RKO (cell line): Measurements from ENCODE around the gene UBE2L3.
"Not testable (repeated sequence)": the region's sequence is repeated elsewhere in the genome, so short reads cannot be mapped to it uniquely, and the experiment has no call there.

Source experiments
- DNase-seq: peaks from one replicate; pipeline ENCODE4 v3.0.0-alpha.2; 2016; ENCODE audit warnings: low spot score

UBE2L3 gene

GRCh38 chr22:21567456-21568346, at the start of gene UBE2L3:
UBE2L3 (plus strand) TSS chr22:21567714; CDS start chr22:21567745, 31 bp downstream.
- DNase-seq: peak; percentile 82

- DNase-seq: not testable (repeated sequence)
Observed at GRCh38 chr22:21526705-21527500, 40.6 kb upstream of the UBE2L3 start.

DNA sequence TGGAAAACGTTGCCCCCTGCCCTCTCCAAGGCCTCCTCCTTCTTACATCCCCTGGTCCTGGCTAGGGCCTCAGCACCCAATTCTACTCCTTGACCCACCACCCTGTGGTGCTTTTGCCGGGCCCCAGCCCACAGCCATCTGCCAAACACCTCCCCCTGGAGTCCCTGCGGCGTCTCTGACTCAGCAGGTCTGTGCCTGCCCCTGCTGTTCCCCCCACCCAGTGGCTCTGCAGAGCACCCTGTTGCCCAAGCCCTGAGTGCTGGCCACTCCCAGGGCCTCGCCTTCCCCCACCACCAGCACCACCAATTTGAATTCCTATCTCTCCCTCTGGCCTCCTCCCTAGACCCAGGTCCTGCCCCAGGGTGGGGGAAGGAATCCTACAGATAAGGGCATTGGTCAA, 36.0 kb upstream of the UBE2L3 start:
- DNase-seq: not testable (repeated sequence)

DNA sequence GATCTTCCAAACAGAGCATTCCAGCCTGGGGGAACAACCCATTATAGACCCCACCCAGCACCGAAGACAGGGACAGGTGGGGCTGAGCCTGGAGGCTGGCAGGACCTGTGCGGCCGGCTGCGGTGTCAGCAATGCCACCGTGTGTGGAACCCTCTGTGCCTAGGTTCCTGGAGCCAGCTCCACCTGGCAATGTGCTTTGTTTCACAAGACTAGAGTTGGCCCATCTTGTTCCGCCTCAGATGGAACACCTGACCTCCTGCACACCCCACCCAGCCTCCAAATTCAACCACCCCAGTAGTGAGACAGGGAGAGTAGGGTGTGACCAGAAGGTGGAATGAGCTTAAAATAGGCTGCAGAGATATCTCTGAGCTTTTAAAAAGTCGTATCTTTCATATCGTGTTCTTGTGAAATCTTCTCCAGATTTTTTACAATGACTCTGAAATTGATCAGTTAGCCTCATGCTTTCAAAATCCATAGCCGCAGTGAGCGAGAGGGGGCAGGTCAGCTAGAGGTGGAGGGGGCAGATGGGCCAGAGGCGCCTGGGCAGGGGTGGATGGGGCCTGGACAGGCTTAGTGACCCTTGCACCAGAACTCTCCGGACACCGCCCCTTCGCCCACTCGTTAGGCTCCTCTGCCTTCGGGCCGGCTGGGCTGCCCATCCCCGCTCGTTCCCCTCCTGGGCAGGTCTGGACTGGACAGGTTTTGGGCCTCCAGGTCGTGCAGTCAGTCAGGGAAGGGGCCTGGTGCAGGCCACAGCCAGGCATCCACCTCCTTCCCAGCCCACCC, 34.5 kb upstream of the UBE2L3 start:
- DNase-seq: not testable (repeated sequence)

GRCh38 chr22:21539862-21540261, 27.7 kb upstream of the UBE2L3 start:
- not testable (repeated sequence) for DNase-seq

GRCh38 chr22:21544432-21545322, 22.8 kb upstream of the UBE2L3 start:
- DNase-seq: not testable (repeated sequence)

GRCh38 chr22:21549558-21549957, 18.0 kb upstream of the UBE2L3 start:
- not testable (repeated sequence) for DNase-seq

- not testable (repeated sequence) for DNase-seq
Observed at GRCh38 chr22:21550008-21550677, 17.4 kb upstream of the UBE2L3 start.

GRCh38 chr22:21550678-21551047, 16.9 kb upstream of the UBE2L3 start:
- DNase-seq: not testable (repeated sequence)

DNA sequence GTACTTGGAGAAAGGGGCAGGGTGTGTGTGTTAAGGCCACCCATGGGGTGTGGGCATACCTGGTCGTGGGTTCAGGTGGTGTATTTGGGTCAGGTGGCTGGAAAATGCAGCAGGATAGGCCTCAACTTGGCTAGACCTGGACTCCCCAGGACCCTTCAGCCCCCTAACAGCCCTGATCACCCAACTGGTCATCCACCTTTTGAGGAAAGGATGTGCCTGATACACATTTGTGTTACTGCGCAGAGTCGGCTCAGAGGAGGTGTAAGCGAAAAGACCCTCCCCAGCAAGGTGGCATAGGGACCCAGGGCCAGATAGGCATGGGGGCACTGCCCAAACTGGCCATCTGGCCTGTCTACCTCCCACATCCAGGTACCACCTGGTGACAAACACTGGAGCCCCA, 16.2 kb upstream of the UBE2L3 start, which contains the start of gene RIMBP3C:
Gene RIMBP3C (minus strand): TSS at position 101 of the 400 bp plus-strand sequence. CDS start 485 bp downstream, outside the sequence.
- not testable (repeated sequence) for DNase-seq

DNA sequence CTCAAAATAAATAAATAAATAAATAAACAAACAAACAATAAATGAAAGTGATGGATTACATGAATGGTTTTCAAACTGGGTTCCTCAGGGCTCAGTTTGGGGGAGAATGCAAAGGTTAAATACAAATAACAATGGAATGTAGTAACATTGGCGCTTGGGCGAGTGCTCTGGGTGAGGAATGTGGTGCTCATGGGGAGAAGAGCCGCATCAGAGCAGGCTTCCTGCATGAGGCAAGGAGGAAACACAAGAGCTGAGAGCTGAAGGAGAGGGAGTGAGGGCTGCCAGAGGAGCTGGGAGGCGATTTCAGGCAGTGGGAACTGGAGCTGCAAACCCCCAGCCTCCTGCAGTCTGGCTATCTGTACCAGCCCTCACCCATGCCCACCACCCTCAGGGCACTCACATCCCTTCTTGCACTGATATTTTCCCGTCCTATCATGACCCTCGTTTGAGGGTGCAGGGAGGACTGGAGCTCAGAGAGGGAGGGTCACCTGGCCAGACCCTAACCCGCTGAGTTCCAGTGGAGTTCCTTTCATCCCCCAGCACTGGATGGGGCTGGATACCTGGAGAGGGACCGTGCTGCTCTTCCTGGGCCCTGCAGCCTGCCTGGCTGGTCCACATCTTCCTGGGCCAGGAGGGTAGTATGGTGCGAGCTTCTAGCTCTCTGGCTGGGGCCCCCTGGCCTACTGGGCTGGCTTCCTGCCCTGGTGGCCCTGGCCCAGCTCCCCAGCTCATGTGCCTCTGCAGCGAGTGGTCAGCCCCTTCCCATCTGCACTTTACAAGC, 8.0 kb upstream of the UBE2L3 start:
- not testable (repeated sequence) for DNase-seq

- not testable (repeated sequence) for DNase-seq
Observed at GRCh38 chr22:21560657-21561056, 6.9 kb upstream of the UBE2L3 start.

DNA sequence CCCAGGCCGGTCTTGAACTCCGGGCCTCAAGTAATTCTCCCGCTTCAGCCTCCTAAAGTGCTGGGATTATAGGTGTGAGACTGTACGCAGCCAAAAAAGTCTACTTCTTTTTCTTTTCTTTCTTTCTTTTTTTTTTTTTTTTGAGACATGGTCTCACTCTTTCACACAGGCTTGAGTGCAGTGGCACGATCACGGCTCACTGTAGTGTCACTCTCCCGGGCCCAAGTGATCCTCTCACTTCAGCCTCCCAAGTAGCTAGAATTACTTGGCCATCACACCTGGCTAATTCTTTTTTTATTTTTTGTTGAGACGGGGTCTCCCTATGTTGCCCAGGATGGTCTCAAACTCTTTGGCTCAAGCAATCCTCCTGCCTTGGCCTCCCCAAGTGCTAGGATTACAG, 3.6 kb upstream of the UBE2L3 start:
- no peak for DNase-seq

DNA sequence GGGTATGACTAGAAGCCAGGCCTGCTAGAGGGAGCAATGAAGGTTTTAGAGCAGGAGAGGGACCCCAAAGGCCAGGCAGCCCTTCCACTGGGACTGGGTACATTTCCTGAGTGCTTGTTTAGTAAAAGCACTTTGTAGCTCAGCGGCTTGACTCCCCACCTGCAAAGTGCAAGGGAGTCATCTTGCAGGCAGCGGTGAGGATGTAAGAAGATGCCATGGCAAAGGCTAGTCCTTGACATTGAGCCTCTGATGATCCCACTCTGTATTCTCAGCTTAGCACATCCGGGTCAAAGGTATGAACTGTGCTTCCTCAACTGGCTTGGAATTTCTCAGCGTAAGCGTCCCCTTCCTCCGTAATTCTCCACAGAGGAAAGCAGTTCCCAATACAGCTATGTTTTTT, 3.1 kb upstream of the UBE2L3 start:
- DNase-seq: no peak

DNA sequence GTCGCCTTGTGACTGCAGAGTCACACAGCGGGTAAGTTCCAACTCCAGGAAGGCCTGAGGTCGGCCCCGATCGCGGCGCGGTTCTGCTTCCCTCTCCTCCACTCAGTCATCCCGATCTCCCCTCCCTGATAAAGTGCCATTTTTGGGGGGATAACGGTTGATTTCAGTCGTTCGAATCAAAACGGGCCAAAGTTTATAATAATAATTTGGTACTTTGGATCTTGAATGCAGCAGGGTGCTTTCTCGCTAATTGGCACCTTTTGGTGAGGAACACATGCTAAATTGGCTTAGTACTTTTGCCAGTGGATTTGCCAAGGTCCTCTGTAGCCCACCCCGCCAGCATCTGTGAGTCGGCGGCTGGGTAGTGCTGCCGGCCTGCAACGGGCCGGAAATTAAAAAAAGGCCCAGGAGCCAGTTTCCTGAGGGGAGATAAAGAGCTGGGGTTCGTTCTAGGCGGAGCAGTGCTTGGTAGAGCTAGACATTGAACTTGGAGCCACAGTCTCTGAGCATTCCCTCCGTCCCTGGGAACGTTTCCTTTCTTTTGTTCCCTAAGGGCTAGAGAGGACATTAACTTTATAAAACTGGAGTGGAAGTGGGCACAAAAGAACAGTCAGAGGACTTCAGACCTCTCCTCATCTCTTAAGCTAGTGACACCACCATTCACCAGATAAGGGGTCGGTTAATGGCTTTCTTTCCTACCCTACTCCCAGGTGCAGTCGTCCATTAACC, 997 bp downstream of the UBE2L3 start:
- DNase-seq: peak; percentile 63

- not testable (repeated sequence) for DNase-seq
Observed at GRCh38 chr22:21569076-21569427, 1.5 kb downstream of the UBE2L3 start.

GRCh38 chr22:21569459-21570170, 2.1 kb downstream of the UBE2L3 start:
- DNase-seq: no peak

DNA sequence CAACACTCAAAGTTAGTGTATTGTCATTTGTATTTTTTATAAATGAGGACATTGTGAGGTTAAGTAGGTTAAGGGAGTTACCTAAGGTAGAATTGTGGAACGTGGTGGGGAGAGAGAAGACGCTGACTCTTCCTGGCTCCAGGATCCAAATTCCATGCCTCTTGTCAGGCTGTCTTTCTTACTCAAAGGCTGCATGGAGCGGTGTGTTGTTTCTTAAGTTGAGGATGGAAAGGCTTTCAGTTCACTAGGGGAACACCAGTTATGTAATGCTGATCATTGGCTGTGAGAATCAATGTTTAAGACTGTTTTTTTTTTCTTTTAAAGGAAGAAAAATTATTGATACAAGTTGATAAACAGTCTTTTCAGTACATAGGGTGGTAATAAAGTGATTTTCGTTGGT, 2.9 kb downstream of the UBE2L3 start:
- DNase-seq: no peak
